Fibroblast of the aortic adventitia (primary cell): Measurements from ENCODE around the gene OR2A12. TPM values are rescaled to one million over a fixed set of nuclear protein-coding genes. Genes with fewer than 3 reads are reported as not detected.

ENCODE experiments used
- DNase-seq: peaks from one replicate; pipeline ENCODE4 v3.0.0-alpha.2; 2010; ENCODE audit warnings: low read depth
- H3K4me3 ChIP-seq: 2 replicates; pipeline ENCODE4 v1.5.1; 2011; ENCODE audit warnings: low read depth, mild to moderate bottlenecking, control low read depth, low read length, moderate library complexity
- CTCF ChIP-seq: IDR thresholded peaks from 2 replicates; pipeline ENCODE4 v1.5.1; 2011; ENCODE audit warnings: mild to moderate bottlenecking, low read length, control low read depth, inconsistent platforms; ENCODE audit not compliant: insufficient read depth
- total RNA-seq: library from RNA; depleted of rRNA; stranded (reverse); fragments of >200 nt; gene quantifications from 2 replicates; pipeline ENCODE4 v1.2.3, GENCODE V29; 2012; ENCODE audit warnings: low replicate concordance

OR2A12 gene
- total RNA-seq, 1 donor, result not detected

- TF ChIP-seq CTCF, result no peak
- DNase-seq, result no peak
- no peak overlapping the region for H3K4me3 ChIP-seq
Measured at GRCh38 chr7:144090667-144091066, 4.6 kb downstream of the OR2A12 start.

- H3K4me3 ChIP-seq, result no peak overlapping the region
- no peak for DNase-seq
- no peak for TF ChIP-seq CTCF
Measured at GRCh38 chr7:144098776-144099175, 12.7 kb downstream of the OR2A12 start.

GRCh38 chr7:144100607-144101006, 14.5 kb downstream of the OR2A12 start:
- TF ChIP-seq CTCF, result no peak
- DNase-seq, result no peak
- no peak overlapping the region for H3K4me3 ChIP-seq

- no peak for DNase-seq
- TF ChIP-seq CTCF, result no peak
- no peak overlapping the region for H3K4me3 ChIP-seq
Measured at GRCh38 chr7:144102041-144102440, 16.0 kb downstream of the OR2A12 start.

- H3K4me3 ChIP-seq, result no peak overlapping the region
- no peak for TF ChIP-seq CTCF
- no peak for DNase-seq
Measured at GRCh38 chr7:144105211-144105610, 19.1 kb downstream of the OR2A12 start.

- no peak for TF ChIP-seq CTCF
- no peak for DNase-seq
- no peak within 1 kb of the TSS for H3K4me3 ChIP-seq
Measured at GRCh38 chr7:144109283-144109682, 23.2 kb downstream of the OR2A12 start, which contains the start of gene OR2A2. OR2A2 (plus strand) TSS chr7:144109583; CDS start chr7:144109583, 0 bp downstream.

- H3K4me3 ChIP-seq, result no peak overlapping the region
- no peak for TF ChIP-seq CTCF
- DNase-seq, result no peak
Measured at GRCh38 chr7:144110272-144110671, 24.2 kb downstream of the OR2A12 start.
